Uterus (tissue), 4 donors: ENCODE results near the gene UFD1. TPM values are rescaled to one million over a fixed set of nuclear protein-coding genes. Genes with fewer than 3 reads are reported as not detected.

ENCODE experiments used
- DNase-seq, 2 donors: peaks; one replicate each; pipeline ENCODE4 v3.0.0-alpha.2; 2019 to 2020
- H3K27ac ChIP-seq, 2 donors: fragments of 200-600 bp; sonication (generic); 1 replicate in 1 of 2; 2 replicates in 1 of 2; pipeline ENCODE4 v1.5.1; 2016 to 2018
- H3K27me3 ChIP-seq, 2 donors: fragments of 200-600 bp; sonication (generic); one replicate each; pipeline ENCODE4 v1.5.1; 2018 to 2019; ENCODE audit warnings: control low read depth in 1 of 2
- H3K36me3 ChIP-seq, 2 donors: fragments of 200-600 bp; sonication (generic); one replicate each; pipeline ENCODE4 v1.5.1; 2019; ENCODE audit warnings: control low read depth in 1 of 2
- H3K4me1 ChIP-seq, 2 donors: fragments of 200-600 bp; sonication (generic); one replicate each; pipeline ENCODE4 v1.5.1; 2018 to 2019; ENCODE audit warnings: control low read depth in 1 of 2
- H3K4me3 ChIP-seq, 2 donors: fragments of 200-600 bp; sonication (generic); 1 replicate in 1 of 2; 2 replicates in 1 of 2; pipeline ENCODE4 v1.5.1; 2018 to 2019; ENCODE audit warnings: mild to moderate bottlenecking in 1 of 2
- H3K9me3 ChIP-seq, 2 donors: fragments of 200-600 bp; sonication (generic); one replicate each; pipeline ENCODE4 v1.5.1; 2019; ENCODE audit warnings: control low read depth in 1 of 2
- POLR2A ChIP-seq, 2 donors: fragments of 450-650 bp; IDR thresholded peaks; one replicate each; pipeline ENCODE4 v1.6.1; 2016; ENCODE audit warnings: antibody characterized with exemption in 2 of 2, mild to moderate bottlenecking in 1 of 2, moderate library complexity in 1 of 2
- intact Hi-C: fragments of 100-400 bp; cut with DNase I; formaldehyde crosslinking; loops from one replicate; pipeline ENCODE4 v1.15.1; 2023; ENCODE audit warnings: low total_unique reads
- total RNA-seq, 4 donors: library from RNA; depleted of rRNA in 3 of 4; stranded (reverse); fragments of >200 nt in 3 of 4; gene quantifications; one replicate each; pipeline versions ENCODE4 v1.1.0 to v1.2.4, GENCODE V29; 2014 to 2023
- TF ChIP-seq, protein P1 (sequence below), 4 experiments: fragments of 200-600 bp in 2 of 4; fragments of 450-650 bp in 2 of 4; sonication (generic) in 2 of 4; IDR thresholded peaks; one replicate each; pipeline ENCODE4 v1.5.1; 2016 to 2019; ENCODE audit warnings: antibody characterized with exemption in 4 of 4, mild to moderate bottlenecking in 2 of 4, moderate library complexity in 1 of 4
- donor health status: DM: yes; HTN: yes; CAD: no.

UFD1 gene
- total RNA-seq, 4 donors from 2014 or later, result 30.5 to 55.0 (median 45.7) TPM

DNA sequence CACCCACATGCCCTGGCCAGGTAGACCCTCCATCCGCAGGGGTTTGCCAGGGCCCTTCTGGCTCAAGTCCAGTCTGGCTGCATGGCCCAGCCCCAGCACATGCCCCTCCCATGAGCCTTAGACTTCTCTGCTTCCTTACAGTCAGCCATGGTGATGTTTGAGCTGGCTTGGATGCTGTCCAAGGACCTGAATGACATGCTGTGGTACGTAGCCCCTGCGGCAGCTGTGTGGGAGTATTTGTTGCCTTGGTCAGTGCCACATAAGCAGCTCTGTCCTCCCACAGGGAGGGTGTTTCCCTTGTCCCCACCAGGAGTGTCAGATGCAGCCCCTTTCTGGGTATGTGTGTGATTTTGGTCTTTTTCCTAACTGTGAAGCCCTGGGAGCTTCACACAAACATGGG is 18.3 kb upstream of the UFD1 start:
- Histone ChIP-seq H3K4me1 (no peaks in the 10 kb centered on the region), H3K9me3 (no peaks in the 10 kb centered on the region), H3K27me3 (no peaks in the 10 kb centered on the region), H3K36me3 (no peaks in the 10 kb centered on the region), H3K27ac (no peak overlapping the region), H3K4me3 (no peak overlapping the region)
- TF ChIP-seq, protein P1, sequence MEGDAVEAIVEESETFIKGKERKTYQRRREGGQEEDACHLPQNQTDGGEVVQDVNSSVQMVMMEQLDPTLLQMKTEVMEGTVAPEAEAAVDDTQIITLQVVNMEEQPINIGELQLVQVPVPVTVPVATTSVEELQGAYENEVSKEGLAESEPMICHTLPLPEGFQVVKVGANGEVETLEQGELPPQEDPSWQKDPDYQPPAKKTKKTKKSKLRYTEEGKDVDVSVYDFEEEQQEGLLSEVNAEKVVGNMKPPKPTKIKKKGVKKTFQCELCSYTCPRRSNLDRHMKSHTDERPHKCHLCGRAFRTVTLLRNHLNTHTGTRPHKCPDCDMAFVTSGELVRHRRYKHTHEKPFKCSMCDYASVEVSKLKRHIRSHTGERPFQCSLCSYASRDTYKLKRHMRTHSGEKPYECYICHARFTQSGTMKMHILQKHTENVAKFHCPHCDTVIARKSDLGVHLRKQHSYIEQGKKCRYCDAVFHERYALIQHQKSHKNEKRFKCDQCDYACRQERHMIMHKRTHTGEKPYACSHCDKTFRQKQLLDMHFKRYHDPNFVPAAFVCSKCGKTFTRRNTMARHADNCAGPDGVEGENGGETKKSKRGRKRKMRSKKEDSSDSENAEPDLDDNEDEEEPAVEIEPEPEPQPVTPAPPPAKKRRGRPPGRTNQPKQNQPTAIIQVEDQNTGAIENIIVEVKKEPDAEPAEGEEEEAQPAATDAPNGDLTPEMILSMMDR (IDR thresholded peaks at IDR 0.05), result no peak
- TF ChIP-seq POLR2A (IDR thresholded peaks at IDR 0.05), result no peak
- DNase-seq, result no peak
- intact Hi-C loops, result no loop called here

DNA sequence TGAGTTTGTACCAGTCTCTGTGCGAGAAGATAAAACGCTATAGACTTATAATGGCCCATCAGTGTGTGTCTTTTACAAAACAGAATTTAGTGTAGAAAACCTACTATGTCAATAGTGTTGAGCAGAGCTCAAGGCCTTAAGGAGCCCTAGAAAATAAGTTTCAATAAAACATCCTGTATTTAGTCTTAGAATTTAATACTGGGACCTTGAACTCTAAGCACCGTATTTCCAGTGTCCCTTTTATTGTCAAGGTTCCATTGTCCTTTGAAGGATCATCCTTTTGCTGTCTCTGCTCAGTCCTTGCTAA is 17.3 kb upstream of the UFD1 start:
- Histone ChIP-seq H3K4me1 (no peaks in the 10 kb centered on the region), H3K27me3 (no peaks in the 10 kb centered on the region), H3K4me3 (no peak overlapping the region), H3K27ac (no peak overlapping the region), H3K9me3 (no peaks in the 10 kb centered on the region), H3K36me3 (no peaks in the 10 kb centered on the region)
- DNase-seq, result no peak
- TF ChIP-seq, protein P1 (IDR thresholded peaks at IDR 0.05), result no peak
- no peak for TF ChIP-seq POLR2A (IDR thresholded peaks at IDR 0.05)
- intact Hi-C loops, result no loop called here

DNA sequence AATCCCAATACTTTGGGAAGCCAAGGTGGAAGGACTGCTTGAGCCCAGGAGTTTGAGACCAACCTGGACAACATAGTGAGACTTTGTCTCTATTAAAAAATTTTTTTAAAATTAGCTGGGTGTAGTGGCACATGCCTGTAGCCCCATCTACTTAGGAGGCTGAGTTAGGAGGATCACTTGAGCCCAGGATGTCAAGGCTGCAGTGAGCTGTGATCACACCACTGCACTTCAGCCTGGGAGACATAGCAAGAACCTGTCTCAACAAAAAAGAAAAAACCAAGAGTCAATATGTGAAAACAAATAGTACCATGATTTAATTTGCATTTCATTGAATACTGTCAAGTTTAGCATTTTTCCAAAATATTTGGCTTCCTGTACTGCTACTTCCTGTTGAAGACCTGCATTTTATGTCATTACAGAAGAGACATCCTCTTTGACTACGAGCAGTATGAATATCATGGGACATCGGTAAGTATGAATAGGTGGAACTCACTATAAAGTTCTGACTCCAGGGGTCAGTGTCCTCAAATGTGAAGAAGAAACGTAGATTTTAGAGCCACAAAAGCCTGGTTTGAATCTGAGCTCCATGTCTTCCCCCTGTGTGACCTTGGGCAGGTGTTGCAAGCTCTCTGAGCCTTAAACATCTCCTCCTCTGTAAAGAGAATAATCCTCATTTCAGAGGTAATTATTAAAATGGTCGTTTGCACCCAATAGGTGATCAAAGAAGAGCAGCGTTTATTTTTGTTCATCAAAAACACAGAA is 16.8 kb upstream of the UFD1 start:
- Histone ChIP-seq H3K27ac (no peak overlapping the region), H3K9me3 (no peaks in the 10 kb centered on the region), H3K4me1 (no peaks in the 10 kb centered on the region), H3K36me3 (no peaks in the 10 kb centered on the region), H3K27me3 (no peaks in the 10 kb centered on the region), H3K4me3 (no peak overlapping the region)
- no peak for DNase-seq
- intact Hi-C loops, result no loop called here
- TF ChIP-seq, protein P1 (IDR thresholded peaks at IDR 0.05), result peak in 2 of 4 experiments; percentile 16 to 56
- TF ChIP-seq POLR2A (IDR thresholded peaks at IDR 0.05), result no peak

DNA sequence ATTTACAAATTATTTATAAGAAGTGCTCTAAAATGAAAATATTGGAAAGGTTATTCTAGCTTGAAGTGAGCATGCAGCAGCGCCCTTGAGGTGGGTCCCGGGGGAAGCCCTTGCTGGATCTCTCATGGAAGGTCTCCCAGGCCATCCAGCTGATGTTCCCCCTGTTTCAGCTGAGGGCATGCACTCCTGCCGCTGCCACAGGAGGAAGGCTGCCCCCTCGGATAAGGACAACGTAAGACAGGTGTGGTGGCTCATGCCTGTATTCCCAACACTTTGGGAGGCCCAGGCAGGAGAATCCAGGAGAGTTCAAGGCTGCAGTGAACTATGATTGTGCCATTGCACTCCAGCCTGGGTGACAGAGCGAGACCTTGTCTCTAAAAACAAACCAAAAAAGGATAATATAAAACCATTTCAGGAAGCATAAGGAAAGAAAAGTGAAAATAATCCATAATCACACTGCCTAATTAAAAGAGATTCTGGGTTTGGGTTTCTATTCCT is 15.7 kb upstream of the UFD1 start:
- Histone ChIP-seq H3K27ac (no peak overlapping the region), H3K27me3 (no peaks in the 10 kb centered on the region), H3K4me1 (no peaks in the 10 kb centered on the region), H3K36me3 (no peaks in the 10 kb centered on the region), H3K4me3 (no peak overlapping the region), H3K9me3 (no peaks in the 10 kb centered on the region)
- no peak for DNase-seq
- intact Hi-C loops, result no loop called here
- TF ChIP-seq, protein P1 (IDR thresholded peaks at IDR 0.05), result no peak

DNA sequence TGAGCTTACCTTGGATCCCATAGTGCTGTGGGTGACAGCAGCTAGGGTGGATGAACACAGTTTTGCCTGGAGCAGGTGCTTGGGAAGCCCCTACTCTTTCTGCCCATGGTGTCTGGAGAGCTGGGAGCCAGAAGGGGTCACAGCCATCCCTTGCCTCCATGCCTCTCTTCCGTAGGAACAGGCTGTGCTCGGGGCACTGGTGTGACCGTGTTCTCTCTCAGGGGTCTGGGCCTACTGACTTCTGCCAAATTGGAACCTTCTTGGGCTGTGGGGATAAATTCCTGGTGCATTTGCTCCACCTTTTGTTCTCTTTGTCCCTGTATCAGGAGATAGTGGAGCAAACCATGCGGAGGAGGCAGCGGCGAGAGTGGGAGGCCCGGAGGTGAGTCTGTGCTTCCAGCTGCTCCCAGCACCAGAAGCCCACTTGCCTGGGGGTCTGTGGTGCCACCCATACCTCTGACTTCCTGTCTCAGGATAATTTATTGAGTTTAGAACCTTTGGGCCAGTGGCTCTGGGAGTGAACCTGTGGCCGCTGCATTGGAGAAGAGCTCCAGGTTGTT is 15.1 kb upstream of the UFD1 start:
- Histone ChIP-seq H3K4me3 (no peak overlapping the region), H3K27me3 (no peaks in the 10 kb centered on the region), H3K36me3 (no peaks in the 10 kb centered on the region), H3K9me3 (no peaks in the 10 kb centered on the region), H3K27ac (no peak overlapping the region), H3K4me1 (no peaks in the 10 kb centered on the region)
- TF ChIP-seq POLR2A (IDR thresholded peaks at IDR 0.05), result no peak
- intact Hi-C loops, result no loop called here
- DNase-seq, result no peak
